Natural killer cell (primary cell): ENCODE data around the gene LRRC27. TPM values are rescaled to one million over a fixed set of nuclear protein-coding genes. Genes with fewer than 3 reads are reported as not detected.

ENCODE experiments used
- ATAC-seq, 3 donors: fragments of 150-1000 bp in 2 of 3; fragments of 200-7000 bp in 1 of 3; cut with Tn5 transposase; 1 replicate in 1 of 3; 2 replicates in 2 of 3; pipeline ENCODE4 v1.10.0; 2021; ENCODE audit warnings: mild to moderate bottlenecking in 2 of 3, moderate library complexity in 2 of 3
- DNase-seq, 2 donors: peaks; one replicate each; pipeline versions ENCODE4 v3.0.0 to v3.0.0-alpha.2; 2013 to 2021; ENCODE audit warnings: mixed read lengths in 1 of 2
- H3K27ac ChIP-seq: one replicate; pipeline ENCODE4 v1.5.1; 2013; ENCODE audit warnings: mild to moderate bottlenecking, low read length
- H3K27me3 ChIP-seq: one replicate; pipeline ENCODE4 v1.6.1; 2013; ENCODE audit warnings: low read length; ENCODE audit not compliant: control insufficient read depth, insufficient read depth
- H3K36me3 ChIP-seq: one replicate; pipeline ENCODE4 v1.6.1; 2013; ENCODE audit warnings: low read length; ENCODE audit not compliant: control insufficient read depth, insufficient read depth
- H3K4me1 ChIP-seq: one replicate; pipeline ENCODE4 v1.6.1; 2013; ENCODE audit warnings: low read length; ENCODE audit not compliant: control insufficient read depth, insufficient read depth
- H3K4me3 ChIP-seq: one replicate; pipeline ENCODE4 v1.5.1; 2013; ENCODE audit warnings: low read length
- H3K9me3 ChIP-seq: one replicate; pipeline ENCODE4 v1.6.1; 2013; ENCODE audit warnings: low read length; ENCODE audit not compliant: control insufficient read depth, insufficient read depth
- H3K27ac Mint-ChIP-seq, 2 donors: one replicate each; pipeline ENCODE4 v1.8.0; 2022; ENCODE audit warnings: mild to moderate bottlenecking in 2 of 2, mixed read lengths in 2 of 2, moderate library complexity in 1 of 2
- H3K27me3 Mint-ChIP-seq, 2 donors: one replicate each; pipeline ENCODE4 v1.8.0; 2022; ENCODE audit warnings: low read depth in 2 of 2, mixed read lengths in 2 of 2
- H3K36me3 Mint-ChIP-seq: one replicate; pipeline ENCODE4 v1.8.0; 2022; ENCODE audit warnings: mixed read lengths
- H3K4me1 Mint-ChIP-seq, 2 donors: one replicate each; pipeline ENCODE4 v1.8.0; 2022; ENCODE audit warnings: mixed read lengths in 2 of 2
- H3K4me3 Mint-ChIP-seq: one replicate; pipeline ENCODE4 v1.8.0; 2022; ENCODE audit warnings: mild to moderate bottlenecking, moderate library complexity, mixed read lengths
- H3K9me3 Mint-ChIP-seq, 2 donors: one replicate each; pipeline ENCODE4 v1.8.0; 2022; ENCODE audit warnings: mixed read lengths in 2 of 2
- WGBS: methylation state at CpG from one replicate; pipeline ENCODE4 v1.1.7; 2013; ENCODE audit warnings: missing lambda C conversion rate; ENCODE audit not compliant: insufficient coverage; 5-methylcytosine and 5-hydroxymethylcytosine counted together
- intact Hi-C: fragments of 100-400 bp; cut with micrococcal nuclease; formaldehyde crosslinking; loops from one replicate; pipeline ENCODE4 v1.14.2; 2022
- total RNA-seq, 4 donors: library from RNA; stranded (reverse); fragments of 120-200 nt in 1 of 4; gene quantifications; one replicate each; pipeline versions ENCODE4 v1.2.3 to v1.2.4, GENCODE V29; 2013 to 2022
- TF ChIP-seq, protein P1 (sequence below): fragments of 200-600 bp; IDR thresholded peaks from one replicate; pipeline ENCODE4 v1.8.0; 2022; ENCODE audit warnings: antibody characterized with exemption

The LRRC27 gene
- total RNA-seq, 3 donors from 2014 or later (not counting 1 experiment from before 2014, with no cell fraction given) = 8.1 to 22.5 (median 9.9) TPM

DNA sequence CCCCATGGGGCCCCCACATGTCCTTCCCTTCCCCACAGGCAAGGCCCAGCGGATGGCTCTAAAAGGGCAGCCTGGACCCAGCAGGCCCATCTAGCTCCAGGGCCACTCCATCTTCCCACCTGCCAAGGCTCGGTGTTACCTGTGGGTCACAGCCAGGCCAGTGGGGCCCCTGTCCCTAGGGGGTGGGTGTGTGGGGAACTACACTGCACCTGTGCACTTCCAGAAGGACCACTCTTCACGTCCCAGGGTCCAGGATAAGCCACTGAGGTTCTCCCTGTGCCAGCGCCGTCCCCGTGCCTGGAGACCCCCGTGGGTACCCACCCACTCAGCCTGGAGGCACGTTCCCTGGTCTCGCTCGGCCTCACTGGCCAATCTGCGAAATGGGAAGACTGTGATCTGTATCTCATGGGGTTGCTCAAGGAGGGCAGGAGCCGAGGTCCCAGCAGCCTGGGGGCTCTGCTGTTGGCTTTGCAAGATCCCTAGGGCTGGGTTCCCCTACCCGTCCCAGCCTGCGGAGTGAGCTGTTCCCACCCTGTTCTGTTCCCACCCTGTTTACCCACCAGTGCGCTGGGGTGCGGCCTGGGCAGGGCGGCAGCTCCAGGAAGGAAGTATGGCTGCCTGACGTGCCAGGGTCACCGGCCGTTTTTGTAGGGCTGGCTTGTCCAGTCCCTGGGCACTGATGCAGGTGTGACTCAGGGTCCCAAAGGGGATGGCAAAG is 69.6 kb downstream of the LRRC27 start:
- DNase-seq (no peak), ATAC-seq (no peak)
- H3K27me3 Mint-ChIP-seq = no peaks in the 10 kb centered on the region
- H3K36me3 ChIP-seq = peaks cover 11% of the 10 kb centered on the region
- H3K27ac Mint-ChIP-seq = no peak overlapping the region
- TF ChIP-seq, protein P1, sequence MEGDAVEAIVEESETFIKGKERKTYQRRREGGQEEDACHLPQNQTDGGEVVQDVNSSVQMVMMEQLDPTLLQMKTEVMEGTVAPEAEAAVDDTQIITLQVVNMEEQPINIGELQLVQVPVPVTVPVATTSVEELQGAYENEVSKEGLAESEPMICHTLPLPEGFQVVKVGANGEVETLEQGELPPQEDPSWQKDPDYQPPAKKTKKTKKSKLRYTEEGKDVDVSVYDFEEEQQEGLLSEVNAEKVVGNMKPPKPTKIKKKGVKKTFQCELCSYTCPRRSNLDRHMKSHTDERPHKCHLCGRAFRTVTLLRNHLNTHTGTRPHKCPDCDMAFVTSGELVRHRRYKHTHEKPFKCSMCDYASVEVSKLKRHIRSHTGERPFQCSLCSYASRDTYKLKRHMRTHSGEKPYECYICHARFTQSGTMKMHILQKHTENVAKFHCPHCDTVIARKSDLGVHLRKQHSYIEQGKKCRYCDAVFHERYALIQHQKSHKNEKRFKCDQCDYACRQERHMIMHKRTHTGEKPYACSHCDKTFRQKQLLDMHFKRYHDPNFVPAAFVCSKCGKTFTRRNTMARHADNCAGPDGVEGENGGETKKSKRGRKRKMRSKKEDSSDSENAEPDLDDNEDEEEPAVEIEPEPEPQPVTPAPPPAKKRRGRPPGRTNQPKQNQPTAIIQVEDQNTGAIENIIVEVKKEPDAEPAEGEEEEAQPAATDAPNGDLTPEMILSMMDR = no peak
- no peak overlapping the region for H3K4me3 Mint-ChIP-seq
- H3K27me3 ChIP-seq = no peaks in the 10 kb centered on the region
- H3K4me3 ChIP-seq = no peak overlapping the region
- 79% methylated on average over 20 of the region's 20 CpGs for WGBS
- peaks cover 53% of the 10 kb centered on the region for H3K4me1 ChIP-seq
- peaks cover 5 to 26% of the 10 kb centered on the region in 2 donors for H3K4me1 Mint-ChIP-seq
- H3K36me3 Mint-ChIP-seq = no peaks in the 10 kb centered on the region
- intact Hi-C loops = no loop called here
- no peaks in the 10 kb centered on the region for H3K9me3 ChIP-seq
- H3K27ac ChIP-seq = no peak overlapping the region
- no peaks in the 10 kb centered on the region for H3K9me3 Mint-ChIP-seq

DNA sequence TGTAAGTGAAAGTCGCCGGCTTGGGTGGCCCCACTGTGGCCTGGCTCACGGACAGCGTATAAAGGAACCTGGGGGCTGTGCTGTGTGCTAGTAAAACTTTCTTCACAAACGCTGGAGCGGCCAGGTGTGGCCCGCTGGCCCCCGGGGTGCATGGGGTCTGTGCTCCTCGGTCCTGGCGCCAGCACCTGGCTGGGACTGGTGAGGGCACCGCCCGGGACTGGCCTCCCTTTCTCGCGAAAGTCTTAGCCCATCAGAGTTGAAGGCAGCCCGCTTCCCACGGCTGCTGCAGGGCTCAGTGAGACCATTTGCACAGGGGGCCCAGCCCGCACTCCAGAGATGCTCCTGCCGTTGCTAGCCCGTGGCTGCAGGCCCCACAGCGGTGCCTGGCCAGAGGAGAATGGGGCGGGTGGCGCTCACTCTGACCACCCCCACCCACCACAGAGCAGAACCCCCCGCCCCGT is 70.8 kb downstream of the LRRC27 start:
- Histone ChIP-seq H3K4me3 (no peak overlapping the region), H3K27ac (no peak overlapping the region), H3K4me1 (peaks cover 63% of the 10 kb centered on the region), H3K9me3 (no peaks in the 10 kb centered on the region), H3K36me3 (peaks cover 11% of the 10 kb centered on the region), H3K27me3 (no peaks in the 10 kb centered on the region)
- H3K36me3 Mint-ChIP-seq = no peaks in the 10 kb centered on the region
- H3K4me1 Mint-ChIP-seq = peaks cover 3 to 34% of the 10 kb centered on the region in 2 donors
- H3K27me3 Mint-ChIP-seq = no peaks in the 10 kb centered on the region
- H3K27ac Mint-ChIP-seq = no peak overlapping the region
- no peak for DNase-seq
- TF ChIP-seq, protein P1 = no peak
- WGBS = 85% methylated on average over 24 of the region's 24 CpGs
- no peak overlapping the region for H3K4me3 Mint-ChIP-seq
- ATAC-seq = no peak
- intact Hi-C loops = no loop called here
- H3K9me3 Mint-ChIP-seq = no peaks in the 10 kb centered on the region

DNA sequence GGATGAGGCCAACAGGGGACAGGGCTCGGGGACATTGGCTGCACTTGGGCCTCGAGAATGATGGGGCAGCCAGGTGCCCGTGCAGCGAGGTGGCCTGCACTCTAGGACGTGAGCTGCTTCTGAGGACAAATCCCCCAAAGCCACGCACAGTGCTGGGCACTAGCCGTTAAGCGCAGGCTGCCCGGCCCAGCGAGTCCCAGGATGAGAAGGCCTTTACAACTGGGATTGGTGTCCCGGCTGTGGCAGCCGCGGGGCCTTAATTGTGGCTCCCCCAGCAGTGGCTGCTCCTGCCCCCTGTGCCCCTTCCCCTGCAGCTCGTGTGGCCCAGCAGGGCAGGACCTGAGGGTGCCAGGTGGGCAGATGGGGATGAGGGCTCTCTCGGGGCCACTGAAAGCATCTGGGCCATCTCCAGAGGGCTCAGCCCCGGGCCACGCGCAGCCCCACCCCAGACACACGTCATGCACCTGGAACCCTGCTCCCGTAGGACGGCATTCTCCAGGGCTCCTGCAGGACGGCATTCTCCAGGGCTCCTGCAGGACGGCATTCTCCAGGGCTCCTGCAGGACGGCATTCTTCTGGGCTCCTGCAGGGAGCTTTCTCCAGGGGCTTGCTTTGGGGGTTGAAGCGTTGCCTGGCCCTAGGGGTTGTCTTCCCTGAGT is 71.6 kb downstream of the LRRC27 start:
- Histone ChIP-seq H3K4me1 (peaks cover 63% of the 10 kb centered on the region), H3K4me3 (no peak overlapping the region)
- intact Hi-C loops = no loop called here

More for the DNA sequence above, 71.6 kb downstream of the LRRC27 start:
- DNase-seq (no peak), ATAC-seq (no peak)
- H3K27me3 ChIP-seq = no peaks in the 10 kb centered on the region
- H3K4me3 Mint-ChIP-seq = peak overlapping the region; percentile 26
- no peaks in the 10 kb centered on the region for H3K27me3 Mint-ChIP-seq
- peaks cover 9 to 38% of the 10 kb centered on the region in 2 donors for H3K4me1 Mint-ChIP-seq
- no peak overlapping the region for H3K27ac Mint-ChIP-seq
- 93% methylated on average over 25 of the region's 25 CpGs for WGBS
- no peaks in the 10 kb centered on the region for H3K36me3 Mint-ChIP-seq
- peaks cover 11% of the 10 kb centered on the region for H3K36me3 ChIP-seq
- H3K27ac ChIP-seq = no peak overlapping the region
- TF ChIP-seq, protein P1 = no peak
- H3K9me3 Mint-ChIP-seq = no peaks in the 10 kb centered on the region
- H3K9me3 ChIP-seq = no peaks in the 10 kb centered on the region
